Activated T-helper 9 cell treated with anti-CD3 and anti-CD28 coated beads, Interleukin-2, amount 50 U/mL, for 16 hours (primary cell): ENCODE data around the gene SIK3.
"Not testable (repeated sequence)": the region's sequence is repeated elsewhere in the genome, so short reads cannot be mapped to it uniquely, and the experiment has no call there.

ENCODE experiments used
- DNase-seq: peaks from one replicate; pipeline ENCODE4 v3.0.0-alpha.2; 2020; ENCODE audit warnings: low read depth

The SIK3 gene

DNA sequence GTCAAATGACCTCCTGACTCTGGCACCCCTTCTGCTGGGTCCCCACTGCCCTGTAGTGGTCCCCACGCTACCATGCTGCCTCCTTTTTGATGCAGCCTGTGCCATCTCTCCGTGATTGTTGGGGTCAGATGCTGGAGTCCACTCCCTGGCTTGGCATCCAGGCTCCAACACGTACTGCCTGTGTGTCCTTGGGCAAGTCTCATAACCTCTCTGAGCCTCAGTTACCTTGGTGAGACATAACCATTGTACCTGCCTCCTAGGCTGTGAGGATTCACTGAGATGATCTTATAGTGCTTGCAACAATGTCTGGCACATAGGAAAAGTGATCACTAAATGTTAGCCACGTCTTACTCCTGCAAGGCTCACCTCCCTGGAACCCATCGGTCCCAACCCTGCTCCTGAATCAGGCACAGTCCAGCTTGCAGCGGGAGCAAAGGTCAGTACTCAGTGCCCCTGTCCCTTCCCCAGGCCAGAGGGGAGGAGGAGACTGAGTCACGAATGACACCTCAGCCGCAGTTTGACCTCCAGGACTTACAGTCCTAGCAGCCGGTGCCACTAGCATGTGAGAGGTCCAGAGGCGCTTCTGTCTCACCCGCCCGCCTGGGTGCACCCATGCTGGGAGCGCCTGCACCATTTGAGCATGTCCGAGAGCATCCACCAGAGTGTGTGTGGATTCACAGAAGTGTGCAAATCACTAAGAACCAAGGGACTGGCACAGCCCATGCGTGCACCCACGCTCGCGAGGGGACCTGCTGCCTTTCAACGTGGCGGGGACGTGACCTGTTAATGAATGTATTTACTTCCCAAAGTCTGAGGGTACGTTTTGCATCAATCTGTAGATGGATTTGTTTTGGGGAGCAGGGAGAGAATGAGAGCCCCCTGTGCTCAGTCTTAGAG lies 272.1 kb downstream of the SIK3 start:
- DNase-seq, result no peak

DNA sequence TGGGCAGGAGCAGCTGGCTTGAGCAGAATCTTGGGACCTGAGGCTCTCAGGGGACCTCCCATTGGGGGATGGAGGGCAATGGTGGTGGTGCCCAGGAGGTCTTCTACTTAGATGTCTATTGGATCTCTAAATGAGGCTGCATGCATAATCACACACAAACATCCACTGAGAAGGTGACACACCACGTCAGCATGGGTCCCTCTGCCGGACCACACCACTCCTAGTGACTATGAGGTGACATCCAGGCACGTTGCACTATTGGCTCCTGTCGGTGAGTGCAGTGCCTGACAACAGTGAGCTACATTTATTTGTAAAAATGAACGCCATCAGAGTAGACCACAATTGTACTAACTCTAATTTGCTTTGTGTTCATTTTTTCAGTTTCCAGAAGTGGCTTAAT lies 272.8 kb downstream of the SIK3 start:
- DNase-seq, result no peak

DNA sequence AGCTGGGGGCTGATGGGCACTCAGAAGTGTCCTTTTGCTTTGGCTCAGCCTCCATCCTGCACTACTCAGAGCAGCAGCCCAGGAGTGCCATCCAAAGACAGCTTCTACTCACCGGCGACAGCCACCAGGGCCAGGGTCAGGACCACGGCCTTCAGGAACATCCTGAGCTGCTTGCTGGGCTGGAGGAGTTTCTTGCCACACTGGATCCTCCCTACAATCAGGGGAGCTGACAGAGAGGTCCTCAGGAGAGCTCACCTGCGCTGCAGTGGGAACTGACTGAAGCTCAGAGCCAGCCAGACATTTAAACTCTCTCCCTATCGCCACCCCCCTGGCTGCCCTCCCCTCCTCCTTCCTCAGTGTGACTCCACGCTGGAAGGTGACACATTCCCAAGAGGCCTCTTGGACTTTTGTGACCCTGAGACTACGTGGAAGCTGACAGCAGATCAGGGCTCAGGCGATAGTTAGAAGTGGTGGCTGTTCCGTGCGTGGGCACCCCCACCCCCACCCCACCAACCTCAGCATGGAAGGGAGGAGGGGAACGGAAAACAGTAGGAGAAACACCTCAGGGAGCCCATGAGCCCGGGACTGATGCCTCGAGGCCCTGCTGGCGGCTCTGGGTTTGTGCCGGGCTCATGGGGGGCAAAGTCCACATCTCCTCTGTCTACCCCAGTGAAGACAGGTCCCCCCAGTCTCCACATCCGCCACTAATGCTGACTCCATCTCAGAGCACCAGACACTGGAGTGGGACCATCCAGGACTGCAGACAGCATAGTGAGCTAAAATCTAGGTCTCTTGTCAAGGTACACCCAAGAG lies 275.0 kb downstream of the SIK3 start, which contains the start of gene APOA4:
Gene APOA4 (minus strand): TSS at position 274 of the 813 bp plus-strand sequence. CDS start 113 bp downstream, at position 161.
- no peak for DNase-seq

DNA sequence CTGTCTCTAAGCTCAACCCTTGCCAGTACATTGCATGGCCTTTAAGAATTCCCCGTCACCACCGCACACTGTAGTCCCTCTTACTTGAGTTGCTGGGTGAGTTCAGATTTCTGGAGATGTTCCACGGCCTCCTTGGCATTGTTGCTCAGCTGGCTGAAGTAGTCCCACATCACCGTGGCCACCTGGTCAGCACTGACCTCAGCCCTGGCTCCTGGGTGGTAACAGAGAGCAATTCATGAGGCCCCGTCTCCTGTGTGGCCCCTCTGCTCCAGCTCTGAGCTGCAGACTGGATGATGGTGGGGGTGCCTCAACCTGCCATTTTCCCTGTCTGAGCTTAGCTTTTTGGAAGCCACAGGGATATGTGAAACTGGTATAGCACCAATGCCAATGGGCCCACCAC lies 275.7 kb downstream of the SIK3 start:
- DNase-seq, result no peak

DNA sequence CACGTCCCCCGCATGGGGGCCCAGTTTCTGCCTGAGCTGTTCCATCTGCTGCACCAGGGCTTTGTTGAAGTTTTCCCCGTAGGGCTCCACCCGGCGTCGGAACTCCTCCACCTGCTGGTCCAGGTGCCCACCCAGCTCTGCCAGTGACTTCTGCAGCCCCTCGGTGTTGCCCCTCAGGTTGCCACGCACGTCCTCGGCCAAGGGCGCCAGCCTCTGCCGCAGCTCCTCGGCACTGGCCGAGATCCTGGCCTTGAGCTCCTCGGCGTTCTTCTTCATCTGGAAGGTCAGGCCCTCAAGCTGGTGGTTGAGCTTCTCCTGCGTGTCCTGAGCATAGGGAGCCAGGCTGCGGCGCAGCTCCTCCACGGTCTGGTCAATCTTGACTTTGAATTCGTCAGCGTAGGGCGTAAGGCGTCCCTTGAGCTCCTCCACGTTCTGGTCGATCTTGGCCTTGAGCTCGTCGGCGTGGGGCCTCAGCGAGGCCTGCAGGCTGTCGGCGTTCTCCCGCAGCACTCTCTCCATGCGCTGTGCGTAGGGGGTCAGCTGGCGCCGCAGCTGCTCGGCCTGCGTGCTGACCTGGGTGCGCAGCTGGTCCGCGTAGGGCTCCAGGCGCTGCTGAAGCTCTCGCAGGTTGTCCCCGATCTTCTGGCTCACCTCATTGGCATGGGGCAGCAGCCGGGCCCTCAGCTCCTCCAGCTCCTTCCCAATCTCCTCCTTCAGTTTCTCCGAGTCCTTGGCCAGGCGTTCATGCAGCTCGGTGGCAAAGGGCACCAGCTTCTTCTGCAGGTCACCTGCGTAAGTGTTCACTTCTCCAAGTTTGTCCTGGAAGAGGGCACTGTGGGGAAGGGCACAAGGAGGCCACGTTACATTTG lies 276.9 kb downstream of the SIK3 start:
- no peak for DNase-seq

DNA sequence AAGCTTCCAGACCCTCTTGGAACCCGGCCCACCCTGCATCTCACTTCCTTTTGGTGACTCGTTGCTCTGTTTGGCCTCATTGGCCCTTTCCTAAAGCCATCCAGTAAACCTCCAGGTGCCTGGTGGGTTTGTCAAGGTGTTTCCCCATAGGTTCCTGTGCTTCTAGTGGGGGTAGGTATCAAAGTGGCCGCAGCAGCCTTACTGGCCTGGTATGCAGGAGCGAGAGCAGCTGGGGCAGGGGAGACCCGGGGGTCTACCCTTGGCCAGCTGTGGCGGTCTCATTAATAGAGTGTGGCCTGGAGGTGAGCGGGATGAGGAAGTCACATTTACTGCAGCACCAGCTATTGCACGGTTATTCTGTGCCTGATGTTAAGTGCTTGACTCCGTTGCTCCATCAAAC lies 279.2 kb downstream of the SIK3 start:
- no peak for DNase-seq

DNA sequence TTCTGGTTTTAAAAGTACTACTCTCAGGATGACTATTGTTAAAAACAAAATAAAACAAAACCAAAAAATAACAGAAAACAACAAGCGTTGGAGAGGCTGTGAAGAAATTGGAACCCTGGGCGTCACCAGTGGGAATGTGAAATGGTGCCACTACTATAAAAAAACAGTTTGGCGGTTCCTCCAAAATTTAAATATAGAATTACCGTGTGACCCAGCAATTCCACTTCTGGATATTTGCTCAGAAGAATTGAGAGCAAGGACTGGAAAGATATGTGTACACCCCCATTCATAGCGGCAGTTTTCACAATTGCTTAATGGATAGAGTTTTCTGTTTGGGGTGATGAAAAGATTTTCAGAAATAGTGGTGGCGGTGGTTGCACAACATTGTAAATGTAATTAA lies 283.7 kb downstream of the SIK3 start:
- no peak for DNase-seq

DNA sequence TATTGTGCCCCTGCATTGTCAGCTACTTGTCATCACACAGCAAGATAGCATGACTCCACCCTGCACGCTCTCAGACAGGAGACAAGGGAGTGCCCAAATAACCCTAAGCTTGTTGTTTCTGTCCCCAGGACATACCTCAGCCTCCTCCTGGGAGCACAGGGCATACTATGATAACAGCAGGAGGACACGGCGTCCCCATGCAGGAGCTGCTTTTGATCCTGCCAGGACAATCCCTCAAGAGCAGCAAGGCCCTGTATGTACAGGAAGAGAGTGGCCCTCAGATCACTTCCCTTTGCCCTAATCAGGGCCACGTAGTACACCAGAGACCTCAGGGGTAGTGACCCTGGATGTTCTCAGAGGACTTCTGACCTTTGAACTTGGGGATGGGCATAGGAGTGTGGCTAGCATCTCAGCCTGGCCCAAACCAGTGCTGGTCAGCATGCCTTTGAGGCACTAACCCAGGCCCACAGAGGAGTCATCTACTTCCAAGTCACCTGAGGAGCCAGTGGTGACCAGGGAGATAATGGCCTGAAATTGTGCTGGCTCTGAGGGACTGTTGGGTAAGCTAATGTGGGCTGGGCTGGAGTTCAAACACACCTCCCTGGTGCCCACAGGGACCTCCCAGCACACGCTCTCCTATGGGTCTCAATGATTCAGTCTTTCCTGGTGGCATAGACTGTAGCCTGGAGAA lies 284.3 kb downstream of the SIK3 start:
- DNase-seq, result no peak

DNA sequence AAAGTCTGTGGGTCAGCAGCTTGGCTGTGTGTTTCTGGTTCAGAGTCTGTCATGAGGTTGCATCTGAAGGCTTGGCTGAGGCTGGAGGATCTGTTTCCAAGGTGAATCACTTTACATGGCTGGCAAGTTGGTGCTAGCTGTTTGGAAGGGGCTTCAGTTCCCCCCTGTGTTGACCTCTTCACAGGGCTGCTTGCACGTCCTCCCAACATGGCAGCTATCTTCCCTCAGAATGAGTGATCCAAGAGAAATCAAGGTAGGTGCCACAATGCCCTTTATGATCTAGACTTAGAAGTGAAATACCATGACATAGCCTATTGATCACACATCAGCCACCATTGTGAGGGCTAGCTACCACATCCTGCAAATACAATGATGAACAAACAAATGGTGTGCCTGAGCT lies 285.1 kb downstream of the SIK3 start:
- no peak for DNase-seq

DNA sequence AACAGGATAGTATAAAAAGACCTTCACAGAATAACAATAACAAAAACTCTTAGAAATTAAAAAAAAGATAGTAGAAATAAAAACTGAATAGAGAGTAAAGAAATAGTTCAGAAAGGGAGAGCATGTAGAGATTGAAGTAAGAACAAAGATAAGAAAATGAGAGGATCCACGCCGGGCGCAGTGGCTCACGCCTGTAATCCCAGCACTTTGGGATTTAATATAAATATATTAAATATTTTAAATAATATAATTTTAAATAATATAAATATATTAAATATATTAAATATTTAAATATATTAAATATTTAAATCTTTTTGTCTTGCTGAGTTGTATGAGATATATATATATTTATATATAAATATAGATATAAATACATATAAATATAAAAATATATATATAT lies 286.1 kb downstream of the SIK3 start:
- DNase-seq, result no peak

DNA sequence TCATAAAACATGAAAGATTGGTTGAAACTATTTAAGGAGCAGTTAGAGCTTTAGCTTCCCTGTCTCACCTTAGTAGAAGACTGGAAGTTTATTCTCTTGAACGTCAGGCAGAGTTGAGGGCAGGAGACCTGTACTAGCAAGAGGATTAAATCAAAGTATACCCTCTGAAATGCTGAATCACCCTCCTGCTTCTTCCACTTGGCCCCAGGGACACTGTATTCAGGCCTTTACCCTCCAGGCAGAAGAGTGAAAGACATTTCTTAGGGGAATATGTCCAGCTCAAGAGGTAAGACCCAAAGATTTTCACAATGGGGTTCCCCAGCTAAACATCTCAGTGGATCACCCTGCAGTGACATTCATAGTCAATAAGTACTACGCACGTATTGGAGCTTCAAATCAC lies 287.0 kb downstream of the SIK3 start:
- DNase-seq, result no peak

DNA sequence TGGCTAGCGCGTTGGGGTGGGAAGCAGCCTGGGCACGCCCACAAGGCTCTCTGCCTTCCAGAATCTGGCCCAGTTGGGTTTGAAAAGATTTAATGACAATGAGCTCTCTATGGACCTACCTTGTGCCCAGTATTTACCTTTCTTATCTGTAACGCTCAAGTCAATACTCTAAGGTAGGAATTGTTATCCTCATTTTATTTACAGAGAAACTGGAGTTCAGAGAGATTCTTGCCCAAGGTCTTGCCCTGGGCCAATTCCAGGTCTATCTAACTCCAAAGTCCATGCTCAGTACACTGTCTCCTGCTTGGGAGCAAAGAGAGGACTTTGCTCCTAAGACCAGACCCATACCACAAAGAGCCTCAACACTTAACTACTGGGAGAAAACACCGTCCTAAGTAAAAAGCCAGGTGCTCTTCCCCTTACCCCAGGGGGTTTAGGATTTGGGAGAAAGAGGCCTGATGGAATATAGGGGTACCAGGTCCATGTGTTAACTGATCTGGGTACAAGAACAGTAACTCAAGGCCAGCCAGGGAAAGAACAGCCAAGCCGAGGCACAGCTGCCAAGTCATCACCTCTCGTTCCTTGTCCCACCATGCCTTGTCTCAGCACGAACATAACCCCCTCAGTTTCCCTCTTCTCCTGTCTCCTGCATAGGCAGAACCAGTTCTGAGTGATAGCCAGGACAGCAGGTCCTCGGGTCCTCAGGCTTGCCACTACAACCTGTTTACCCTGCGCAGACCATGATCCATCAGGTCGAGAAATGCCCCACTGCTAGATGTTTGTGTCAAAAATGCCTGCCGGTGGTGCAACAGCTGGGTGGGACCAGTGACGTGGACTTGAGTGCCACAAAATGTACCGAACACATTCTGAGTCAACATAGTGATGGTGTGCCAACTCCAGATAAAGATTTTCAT lies 289.7 kb downstream of the SIK3 start:
- DNase-seq, result no peak

DNA sequence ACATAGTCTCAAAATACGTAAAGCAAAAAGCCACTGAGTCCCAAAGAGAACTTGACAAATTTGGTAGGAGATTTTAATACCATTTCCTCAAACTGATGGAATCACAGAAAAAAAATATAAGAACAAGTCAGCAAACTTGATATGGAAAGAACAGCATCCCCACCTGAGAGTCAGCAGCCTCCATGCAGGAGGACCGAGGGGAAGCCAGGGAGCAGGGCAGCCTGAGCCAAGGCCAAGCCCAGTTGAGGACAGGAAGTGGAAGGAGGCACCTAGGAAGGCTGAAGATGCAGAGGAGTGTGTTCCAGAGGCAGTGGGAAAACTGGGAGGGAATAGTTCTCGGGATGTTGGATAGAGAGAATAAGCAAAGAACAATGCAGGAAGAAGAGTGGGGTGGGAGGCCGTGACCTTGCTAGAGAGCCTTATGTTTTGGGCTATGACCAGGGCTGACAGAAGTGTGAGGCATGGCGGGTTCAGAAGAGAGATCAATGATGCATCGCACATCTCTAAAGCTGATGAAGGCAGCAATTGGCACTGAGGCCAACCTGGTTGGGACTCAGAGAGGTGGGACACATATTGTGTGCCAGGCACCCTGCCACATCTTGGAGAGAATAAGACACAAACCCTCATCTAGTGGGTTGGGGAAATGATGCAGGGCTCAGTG lies 290.5 kb downstream of the SIK3 start:
- no peak for DNase-seq

DNA sequence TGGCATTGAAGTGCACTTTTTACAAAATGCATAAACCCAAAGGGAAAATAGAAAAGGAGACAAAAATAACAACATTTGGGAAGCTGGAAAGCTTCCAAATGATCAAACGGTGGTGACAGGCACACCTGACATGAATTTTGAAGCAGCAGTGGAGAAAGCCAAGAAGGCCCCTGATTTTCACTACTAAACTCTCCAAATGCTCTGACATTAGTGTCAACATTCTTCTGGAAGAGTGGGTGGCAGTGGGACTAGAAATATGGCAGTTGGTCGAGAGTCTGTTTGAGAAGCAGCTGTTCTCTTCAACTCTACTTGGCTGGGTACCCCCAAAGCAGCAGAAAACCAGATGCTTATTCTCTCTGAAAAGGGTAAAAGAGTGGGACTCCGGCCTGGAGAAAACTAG lies 294.2 kb downstream of the SIK3 start:
- no peak for DNase-seq

DNA sequence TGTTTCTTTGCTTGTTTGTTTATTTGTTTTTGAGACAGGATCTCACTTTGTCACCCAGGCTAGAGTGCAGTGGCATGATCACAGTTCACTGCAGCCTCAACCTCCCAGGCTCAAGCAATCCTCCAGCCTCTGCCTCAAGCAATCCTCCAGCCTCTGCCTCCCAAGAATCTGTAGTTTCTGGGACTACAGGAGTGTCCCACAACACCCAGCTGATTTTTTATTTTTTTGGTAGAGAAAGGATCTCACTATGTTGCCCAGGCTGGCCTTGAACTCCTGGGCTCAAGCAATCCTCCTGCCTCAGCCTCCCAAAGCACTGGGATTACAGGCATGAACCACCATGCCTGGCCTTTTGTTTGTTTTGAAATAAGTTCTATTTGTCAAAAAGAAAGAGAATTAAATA lies 296.6 kb downstream of the SIK3 start:
- DNase-seq, result not testable (repeated sequence)

DNA sequence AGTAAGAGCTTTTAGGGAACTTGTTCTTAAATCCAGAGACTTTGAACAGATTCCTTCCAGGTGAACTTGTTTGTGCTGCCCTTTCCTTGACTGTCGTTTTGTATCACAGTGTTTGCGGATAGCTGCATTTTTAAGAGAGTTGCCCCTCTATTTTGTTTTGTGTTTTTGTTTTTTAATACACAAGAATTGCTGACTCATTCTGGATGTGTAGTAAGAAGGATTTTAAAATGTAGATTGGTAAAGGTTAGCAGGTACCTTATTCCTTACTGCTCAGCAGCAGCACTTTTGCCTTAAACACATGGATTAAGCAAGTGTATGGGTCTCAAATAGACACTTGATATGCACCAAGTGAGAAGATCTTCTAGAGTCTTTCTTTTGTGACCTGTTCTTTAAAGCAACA lies 297.6 kb downstream of the SIK3 start:
- DNase-seq, result no peak

DNA sequence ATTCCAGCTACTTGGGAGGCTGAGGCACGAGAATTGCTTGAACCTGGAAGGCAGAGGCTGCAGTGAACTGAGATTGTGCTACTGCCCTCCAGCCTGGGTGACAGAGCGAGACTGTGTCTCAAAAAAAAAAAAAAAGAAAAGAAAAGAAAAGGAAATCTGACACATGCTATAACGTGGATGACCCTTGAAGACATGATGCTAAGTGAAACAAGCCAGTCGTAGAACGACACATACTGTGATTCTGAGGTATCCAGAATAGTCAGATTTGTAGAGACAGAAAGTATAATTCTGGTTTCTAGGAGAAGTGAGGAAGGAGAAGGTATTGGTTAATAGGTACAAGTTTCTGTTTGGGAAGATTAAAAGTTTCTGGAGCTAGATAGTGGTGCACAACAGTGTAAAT lies 299.9 kb downstream of the SIK3 start:
- no peak for DNase-seq

DNA sequence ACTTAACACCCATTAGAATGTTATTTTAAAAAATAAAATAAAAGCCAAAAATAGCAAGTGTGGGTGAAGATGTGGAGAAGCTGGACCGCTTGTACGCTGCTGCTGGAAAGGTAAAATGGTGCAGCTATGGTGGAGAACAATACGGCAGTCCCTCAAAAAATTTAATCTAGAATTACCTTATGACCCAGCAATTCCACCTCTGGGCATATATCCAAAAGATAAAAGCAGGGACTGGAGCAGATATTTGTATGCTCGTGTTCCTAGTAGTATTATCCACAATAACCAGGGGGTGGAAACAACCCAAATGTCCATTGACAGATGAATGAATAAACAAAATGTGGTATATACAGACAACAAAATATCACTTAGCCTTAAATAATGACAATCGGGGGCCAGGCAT lies 300.4 kb downstream of the SIK3 start:
- no peak for DNase-seq

DNA sequence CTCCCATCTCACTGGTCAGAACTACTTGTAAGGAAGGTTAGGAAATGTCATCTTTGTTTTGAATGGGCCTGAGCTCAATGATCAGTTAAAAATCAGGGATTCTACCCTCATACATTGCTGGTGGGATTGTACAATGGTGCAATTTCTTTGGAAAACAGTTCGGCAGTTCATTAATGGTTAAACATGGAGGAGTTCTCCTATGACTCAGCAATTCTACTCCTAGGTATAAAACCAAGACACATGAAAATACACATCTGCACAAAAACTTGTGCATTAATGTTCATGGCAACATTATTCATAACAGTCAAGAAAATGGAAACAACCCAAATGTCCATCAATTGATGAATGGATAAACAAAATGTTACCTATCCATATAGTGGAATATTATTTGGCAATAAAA lies 301.7 kb downstream of the SIK3 start:
- DNase-seq, result no peak

DNA sequence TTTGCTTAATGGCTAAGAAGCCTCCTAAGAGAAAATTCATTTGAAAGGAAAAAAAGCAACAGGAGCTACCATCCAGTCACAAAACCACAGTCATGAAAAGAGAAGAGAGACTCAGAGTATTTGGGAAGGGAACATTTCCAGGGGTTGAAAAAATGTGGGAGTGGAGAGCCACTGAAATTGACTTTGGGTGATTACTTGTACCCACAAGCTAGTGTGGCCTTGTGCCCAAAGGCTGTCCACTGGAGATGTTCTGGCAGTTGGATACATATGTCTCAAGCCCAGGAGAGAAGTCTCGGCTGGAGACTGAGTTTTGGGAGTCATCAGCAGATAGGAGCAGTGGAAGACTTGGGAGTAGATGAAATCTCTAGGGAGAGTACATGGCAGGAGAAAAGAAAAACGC lies 303.4 kb downstream of the SIK3 start:
- no peak for DNase-seq
